GM10847 (cell line): Measurements from ENCODE around the gene FGFR2.

Source experiments
- POLR2A ChIP-seq: IDR thresholded peaks from 2 replicates; pipeline ENCODE4 v1.6.1; 2011; ENCODE audit not compliant: insufficient read length; ENCODE audit errors: extremely low read depth

Gene FGFR2

DNA sequence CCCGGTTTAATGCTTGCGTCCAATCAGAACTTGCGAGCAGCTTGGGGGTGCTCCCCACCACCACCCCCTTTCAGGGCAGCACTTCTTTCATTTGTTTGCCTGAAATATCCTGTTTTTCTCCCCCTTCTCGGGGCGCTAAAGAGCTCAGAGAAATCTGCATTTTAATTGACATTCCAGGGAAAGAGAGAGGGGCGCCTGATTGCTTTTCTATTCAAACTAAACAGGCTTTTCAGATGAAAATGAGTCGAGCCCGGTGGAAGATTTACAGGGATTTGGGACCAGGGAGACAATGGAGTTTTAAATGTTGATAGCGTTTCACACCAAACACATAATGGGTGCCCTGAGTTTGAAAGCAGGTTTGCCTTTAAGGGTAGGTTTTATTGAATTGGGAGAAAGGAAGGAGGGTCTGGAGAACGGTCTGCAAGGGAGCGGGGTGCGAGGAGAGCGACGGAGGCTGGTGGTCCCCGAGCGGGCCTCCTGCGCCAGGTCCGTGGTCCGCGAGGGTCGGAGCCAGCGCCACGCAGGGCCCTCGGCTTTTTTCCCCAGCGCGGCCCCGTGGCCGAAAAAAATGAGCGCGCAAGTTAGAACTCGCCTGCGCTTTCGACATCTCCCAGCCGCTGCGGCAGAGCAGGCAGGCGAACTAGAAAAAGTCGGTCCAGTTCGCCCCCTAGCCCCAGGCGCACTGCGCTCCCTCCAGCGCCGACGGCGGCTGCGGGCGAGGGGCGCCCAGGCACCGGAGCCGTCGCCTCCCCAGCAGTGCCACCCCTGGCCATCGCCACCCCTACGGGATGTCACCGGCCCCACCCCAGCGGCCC lies 1.3 kb downstream of the FGFR2 start:
- no peak for TF ChIP-seq POLR2A

DNA sequence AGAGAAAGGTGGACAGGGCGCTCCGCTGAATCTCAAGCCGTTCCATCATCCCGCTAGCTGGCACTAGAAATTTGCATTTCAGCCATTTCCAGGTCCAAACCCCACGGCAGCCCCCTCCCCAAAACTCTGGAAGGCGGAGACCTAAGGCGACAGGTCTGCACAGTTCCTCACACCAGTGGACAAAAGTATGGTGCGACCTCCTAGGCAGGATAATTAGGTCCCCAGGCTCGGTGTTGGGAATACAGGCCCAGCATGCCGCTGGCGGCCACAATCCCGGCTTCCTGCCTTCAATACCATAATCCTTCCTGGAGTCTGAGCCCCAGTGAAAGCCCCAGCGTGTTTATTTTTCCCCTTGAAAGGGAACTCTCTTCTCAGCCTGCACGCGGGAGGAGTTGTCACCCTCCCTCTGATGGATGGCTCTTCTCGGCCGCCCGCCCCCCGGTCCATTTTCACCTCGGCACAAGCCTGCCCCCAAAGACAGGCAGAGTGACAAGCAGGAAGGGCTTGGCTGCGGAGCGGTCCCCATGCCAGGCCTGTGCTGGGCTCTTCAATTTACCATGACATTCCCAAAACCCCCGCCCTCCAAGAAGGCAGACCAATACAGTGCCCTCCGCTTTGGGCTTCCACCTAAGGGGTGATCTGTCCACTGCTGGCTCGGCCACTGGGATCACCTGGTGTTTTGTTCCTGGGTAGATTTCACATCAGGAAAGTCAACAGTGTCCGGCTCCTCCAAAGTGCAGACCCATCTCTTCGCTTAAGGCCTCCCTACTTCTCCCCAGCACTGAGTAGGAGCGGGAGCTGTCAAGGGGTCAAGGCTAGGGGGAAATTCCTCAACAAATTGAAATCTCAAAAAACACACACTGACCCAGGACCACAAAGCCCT lies 2.2 kb downstream of the FGFR2 start:
- no peak for TF ChIP-seq POLR2A

DNA sequence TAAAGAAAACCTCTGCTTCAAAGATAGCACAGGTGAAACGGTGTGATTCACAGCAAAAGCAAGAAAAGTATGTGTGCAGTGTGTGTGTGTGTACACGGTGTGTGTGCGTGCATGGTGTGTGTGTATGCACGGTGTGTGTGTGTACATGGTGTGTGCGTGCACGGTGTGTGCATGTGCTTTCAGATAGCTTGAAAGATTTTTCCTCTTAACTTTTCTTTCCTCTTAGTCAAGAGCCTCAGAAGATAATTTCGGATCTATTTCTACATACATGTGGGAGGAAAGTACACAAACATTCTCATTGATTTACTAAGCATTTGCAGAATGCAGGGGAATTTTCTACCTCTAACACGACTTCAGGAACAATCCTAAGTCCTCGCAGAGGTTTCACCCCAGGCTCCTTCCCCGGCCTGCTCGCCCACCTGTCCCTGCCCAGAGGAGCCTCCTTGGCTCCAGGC lies 2.9 kb downstream of the FGFR2 start:
- TF ChIP-seq POLR2A: no peak

DNA sequence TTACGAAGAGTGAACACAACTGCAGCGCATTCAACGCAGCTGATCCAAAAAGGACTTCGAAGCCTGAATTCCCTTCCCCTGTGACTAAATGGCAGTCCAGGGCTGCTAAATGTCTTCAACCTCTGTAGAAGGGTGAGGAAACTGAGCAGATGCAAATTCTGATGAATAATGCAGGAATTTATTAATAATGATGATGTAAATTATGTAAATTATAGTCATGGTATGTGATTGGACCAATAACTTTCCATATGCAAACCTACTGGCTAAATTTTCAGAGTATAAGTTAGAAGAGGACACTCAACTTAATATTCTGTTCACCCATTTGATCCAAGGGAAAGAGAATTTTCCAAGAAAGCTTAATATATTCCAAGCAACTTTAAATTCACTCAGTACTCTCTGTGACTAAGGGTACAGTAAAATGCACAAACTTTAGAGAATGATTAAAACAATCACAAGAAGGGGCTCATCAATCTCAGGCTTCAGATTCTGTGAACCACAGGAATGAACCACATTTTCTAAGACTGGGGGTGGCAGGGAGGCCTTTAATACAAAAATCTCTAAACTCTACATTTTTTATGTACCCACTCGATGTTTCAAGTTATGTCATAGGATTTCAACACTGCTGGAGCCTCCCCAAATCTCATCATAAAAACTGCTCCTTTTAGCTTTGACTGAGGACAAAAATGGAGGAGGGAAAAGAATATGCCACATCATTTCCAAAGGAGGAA lies 3.5 kb downstream of the FGFR2 start:
- no peak for TF ChIP-seq POLR2A

DNA sequence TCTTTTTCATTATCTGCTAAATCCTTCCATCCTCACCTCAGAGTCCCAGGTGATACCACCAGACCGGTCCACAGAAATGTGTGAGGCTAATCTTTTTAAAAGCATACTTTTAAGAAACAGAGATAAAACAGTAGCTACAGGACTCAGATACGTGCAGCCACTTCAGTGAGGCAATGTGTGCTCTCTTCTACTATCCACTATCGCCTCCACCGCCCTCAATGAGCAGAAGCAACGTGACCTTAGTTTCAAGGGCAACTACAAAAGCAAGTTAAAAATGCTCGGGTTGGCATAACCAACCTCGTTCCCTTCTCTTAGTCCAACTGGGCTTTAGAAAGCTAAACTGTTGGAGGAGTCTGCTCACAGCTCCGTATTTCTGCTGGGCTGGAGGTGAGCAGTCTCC lies 4.2 kb downstream of the FGFR2 start:
- no peak for TF ChIP-seq POLR2A

DNA sequence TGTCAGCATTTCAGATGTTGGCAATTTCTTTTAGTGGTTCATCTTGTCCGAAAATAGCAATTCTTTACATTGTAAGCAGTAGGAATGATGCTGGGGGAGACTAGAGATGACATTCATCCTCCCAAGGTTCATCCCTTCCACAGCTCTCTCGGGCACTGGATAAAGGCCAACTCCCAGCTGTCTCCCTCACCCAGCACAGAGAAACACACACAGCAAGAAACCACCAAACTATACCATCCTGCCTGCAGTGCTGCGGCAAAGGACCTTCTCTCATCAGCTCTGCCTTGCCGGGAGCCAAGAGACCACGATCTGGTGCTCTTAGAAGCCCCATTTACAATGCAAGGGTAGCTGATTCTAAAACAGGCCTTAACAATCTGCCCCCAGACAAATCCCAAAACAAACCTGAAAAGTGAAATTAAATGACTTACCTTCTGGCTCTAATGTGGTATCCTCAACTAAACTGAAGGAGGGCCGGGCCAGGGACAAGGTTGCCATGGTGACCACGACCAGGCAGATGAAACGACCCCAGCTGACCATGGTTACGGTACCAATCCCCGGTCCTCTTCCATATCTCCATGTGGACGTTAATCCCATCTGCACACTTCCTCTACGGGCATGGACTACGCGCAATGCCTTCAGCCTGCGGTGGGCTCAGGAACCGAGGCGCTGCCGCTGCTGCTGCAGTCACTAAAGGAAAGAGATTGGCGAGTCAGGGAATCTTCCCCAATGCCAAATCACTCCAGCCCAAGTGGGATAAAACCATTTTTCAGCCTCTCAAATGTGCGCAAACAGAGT lies 4.8 kb downstream of the FGFR2 start:
- no peak for TF ChIP-seq POLR2A

DNA sequence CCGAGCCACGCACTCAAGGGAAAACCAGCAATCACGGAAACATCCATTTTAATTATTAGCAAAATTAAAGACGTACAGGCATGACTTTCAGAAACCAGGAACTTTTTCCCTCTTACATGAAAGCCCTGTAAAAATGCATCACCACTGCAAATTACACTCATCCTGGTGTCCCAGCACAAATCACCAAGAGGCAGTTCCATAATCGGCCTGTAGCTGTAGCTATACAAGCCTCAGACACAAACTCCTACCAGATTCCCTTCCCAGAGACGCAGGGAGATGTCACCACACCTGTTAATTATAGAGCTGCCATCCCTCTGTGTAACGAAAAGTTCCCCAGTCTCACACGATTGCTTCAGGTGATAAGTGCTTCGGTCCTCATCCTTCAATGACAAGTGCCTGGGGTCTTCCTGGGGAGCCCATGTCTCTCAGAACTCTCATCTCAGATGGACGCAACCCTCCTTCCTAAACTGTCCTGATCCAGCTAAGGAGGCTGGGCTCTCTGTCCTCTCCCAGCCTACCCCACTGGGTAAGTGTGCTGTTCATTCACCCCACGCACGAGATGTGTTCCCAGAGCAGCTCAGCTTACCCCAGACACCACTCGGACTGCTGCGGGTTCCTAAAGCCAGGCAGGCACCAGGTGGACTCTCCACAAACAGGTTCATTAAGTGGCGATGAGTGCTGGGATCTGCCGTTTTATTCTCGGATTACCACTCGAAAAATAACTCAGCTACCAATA lies 5.9 kb downstream of the FGFR2 start:
- no peak for TF ChIP-seq POLR2A

DNA sequence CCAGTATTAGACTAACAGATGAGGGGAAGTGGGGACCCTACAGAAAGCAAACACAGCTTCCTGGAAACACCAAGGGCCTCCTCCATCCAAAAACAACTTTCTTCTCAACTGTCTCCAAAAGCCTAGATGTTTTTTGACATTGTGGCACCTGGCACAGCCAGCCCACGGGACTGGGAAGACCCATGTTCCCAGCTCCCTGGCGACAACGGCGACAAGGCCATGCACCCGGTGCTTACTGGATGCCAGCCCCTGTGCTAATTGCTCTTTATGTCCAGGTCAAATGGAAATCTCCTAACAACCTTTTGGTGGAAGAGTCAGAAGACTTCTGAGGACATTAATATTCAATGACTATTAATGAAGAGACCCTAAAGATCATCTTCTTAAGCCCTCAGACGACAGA lies 7.1 kb downstream of the FGFR2 start:
- no peak for TF ChIP-seq POLR2A

DNA sequence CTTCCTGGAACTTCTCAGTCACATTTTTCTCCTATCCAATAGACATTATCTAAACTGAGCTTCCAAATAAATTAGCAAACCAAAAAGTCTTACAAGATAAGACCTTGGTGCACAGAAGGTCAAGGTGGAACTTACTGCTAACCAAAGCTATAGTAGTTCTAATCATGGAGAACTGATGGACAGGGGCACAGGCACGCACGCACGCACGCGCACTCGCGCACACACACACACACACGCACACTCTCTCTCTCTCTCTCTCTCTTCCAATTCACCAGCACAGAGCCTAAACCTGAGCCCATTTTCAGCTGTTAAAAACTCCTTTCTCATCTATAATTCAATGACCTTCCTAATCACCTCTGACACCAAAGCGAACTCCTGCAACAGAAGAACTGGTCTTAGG lies 7.5 kb downstream of the FGFR2 start:
- TF ChIP-seq POLR2A: no peak

DNA sequence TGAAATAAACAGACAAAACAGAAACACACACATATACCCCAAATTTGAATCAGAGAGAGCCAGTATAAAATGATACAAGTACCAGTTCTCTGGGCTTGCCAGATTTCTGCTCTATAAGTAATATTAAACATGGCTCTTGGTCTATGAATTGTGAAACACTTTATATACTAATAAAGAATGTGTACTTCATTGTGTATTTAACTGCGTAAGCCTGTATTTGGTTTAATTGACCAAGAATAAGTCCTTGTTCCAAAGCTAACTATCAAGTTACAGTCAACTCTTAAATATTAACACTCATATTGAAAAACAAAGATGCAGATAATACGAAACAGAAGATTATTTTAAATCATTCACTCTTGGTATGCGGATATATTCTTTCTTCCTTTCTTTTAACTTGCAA lies 8.7 kb downstream of the FGFR2 start:
- TF ChIP-seq POLR2A: no peak

DNA sequence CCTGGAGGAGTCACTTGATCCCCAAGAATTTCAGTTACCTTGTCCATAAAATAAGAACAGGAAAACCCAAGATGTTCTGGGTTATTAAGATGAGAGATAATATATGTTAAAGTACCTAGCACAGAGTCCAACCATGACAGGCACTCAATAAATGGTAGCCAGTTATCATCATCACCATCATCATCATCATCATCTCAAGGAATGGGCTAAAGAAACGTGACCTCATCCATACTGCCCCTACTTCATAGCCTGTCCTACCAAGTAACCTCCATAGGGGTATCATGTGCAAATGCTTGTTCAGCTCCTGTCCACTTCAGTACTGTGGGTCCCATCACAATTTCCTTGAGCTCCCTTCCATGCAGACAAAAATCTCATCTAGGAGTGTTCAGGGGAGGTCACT lies 14.4 kb downstream of the FGFR2 start:
- no peak for TF ChIP-seq POLR2A

DNA sequence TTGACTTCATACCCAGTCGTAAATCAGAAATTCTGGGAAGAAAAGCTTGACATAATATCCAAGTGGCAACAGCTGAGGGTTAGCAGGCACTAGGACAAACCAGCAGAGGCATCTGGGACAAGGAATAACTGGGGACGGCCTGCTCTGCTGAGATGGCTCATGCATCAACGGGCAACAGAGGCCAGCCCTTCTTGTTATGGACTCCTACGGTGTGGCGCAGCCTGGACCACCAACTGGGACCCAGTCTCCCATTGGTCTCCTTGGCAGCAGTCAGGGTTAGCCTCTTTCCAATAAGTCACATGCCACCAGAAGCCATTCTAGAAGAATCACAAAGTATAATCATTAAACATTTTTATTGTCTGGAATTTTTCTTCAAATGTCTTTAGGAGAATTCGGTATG lies 15.0 kb downstream of the FGFR2 start:
- no peak for TF ChIP-seq POLR2A

DNA sequence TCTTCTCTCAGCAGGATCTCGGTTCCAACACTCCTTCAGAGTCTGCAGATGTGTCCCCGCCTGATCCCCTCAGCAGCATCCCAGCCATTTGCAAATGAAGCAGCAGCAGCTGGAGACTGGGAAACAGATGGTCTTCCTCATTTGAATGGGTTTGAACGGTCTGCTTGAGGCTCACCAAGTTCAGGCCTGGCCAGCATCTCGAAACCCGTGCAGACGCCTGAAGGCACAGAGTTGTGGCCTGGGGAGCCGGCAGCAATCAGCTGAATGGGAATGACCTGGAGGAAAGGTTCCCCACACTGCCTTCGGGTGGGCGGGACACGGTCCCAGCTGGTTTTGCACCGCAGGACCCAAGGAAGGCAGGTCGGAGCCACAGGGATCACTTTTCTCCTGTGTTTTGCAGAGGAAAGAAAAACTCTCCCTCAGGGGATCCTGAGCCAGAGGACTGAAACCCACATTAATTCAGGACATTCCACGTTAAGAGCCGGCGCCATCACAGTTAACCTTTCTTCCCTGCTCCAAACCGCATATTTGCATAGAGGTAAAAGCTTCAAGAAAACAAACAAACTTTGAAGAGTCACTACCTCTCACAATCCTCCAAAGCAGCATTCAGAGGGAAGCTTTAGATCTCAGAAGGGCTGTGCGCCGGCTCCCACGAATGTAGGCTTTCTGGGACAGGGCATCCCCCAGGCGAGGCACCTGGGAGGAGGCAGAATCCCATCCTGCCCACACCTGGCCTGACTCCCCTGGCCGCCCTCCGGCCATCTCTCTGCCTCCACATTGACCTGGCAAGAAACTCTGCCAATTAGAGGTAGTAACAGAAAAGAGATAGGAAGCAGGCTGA lies 17.7 kb downstream of the FGFR2 start:
- no peak for TF ChIP-seq POLR2A
